Measurements from ENCODE around the gene MID1. TPM values are rescaled to one million over a fixed set of nuclear protein-coding genes. Genes with fewer than 3 reads are reported as not detected.
A peak's percentile ranks its signal among the peaks of the same experiment; 100 is the strongest.

Gene MID1
- polyA plus RNA-seq, 2 of the 4 experiments (the other 2 are of a cell fraction): 59.5 to 106 TPM

DNA sequence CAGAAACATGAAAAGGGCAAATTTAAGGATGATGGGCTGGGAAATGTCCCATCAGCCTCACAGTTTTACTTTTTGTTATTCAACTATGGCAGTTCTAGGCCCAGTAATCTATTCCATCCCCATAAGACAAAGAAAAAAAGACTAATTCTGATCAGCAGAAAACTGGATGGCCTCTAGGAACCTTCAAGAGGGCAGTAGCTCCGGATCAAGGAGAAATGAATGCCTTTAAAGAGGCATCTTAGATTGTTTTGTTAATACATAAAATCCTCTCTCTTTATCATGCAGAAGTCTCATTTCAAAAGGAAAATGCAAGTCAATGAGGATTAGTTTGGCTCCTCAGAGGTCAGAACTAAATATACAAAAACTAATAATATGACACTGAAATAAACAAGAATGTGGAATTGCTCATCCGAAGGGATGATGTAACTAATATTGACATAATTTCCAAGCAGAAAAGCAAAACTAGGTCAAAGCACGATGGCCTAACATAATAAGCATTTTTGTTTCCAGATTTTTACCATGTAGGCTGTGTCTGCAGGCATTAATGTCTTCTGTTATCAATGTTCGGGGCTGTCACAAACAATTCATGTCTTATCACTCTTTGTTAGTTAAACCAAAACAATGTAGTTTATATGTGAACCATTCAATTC lies 8.8 kb downstream of the MID1 start:
- DNase-seq (ENCODE audit: low read depth in 1 of 2, low spot score in 1 of 2): no peak
- peak overlapping the region; percentile 96 for H3K4me2 ChIP-seq
- H3K27ac ChIP-seq: peak overlapping the region; percentile 88 to 95
- H3K4me1 ChIP-seq: peaks cover 77% of the 10 kb centered on the region
- TF ChIP-seq FOSL2 (IDR thresholded peaks at IDR 0.05) (no peak), FOSL2 (CRISPR knock-in tag; IDR thresholded peaks at IDR 0.05) (peak; percentile 41), ELK1 (IDR thresholded peaks at IDR 0.05; ENCODE audit: low read depth, low read length) (no peak), HOXB13 (CRISPR knock-in tag; IDR thresholded peaks at IDR 0.05; ENCODE audit: low read depth) (no peak), GATA3 (IDR thresholded peaks at IDR 0.05; ENCODE audit: borderline replicate concordance) (0 out of 2 replicates have a peak, but pooled peaks have one; percentile 25), JUNB (IDR thresholded peaks at IDR 0.05) (no peak), HES2 (IDR thresholded peaks at IDR 0.05) (no peak), CEBPB (IDR thresholded peaks at IDR 0.05) (peak; percentile 21 to 51; a peak in 2 of 4 replicates), JUN (IDR thresholded peaks at IDR 0.05) (0 out of 5 replicates have a peak, but pooled peaks of 1 of the 2 experiments have one; percentile 14), HOXA7 (CRISPR knock-in tag; IDR thresholded peaks at IDR 0.05) (no peak)
- TF ChIP-seq, protein P1, sequence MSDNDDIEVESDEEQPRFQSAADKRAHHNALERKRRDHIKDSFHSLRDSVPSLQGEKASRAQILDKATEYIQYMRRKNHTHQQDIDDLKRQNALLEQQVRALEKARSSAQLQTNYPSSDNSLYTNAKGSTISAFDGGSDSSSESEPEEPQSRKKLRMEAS (IDR thresholded peaks at IDR 0.05): no peak
- TF ChIP-seq, protein P2, sequence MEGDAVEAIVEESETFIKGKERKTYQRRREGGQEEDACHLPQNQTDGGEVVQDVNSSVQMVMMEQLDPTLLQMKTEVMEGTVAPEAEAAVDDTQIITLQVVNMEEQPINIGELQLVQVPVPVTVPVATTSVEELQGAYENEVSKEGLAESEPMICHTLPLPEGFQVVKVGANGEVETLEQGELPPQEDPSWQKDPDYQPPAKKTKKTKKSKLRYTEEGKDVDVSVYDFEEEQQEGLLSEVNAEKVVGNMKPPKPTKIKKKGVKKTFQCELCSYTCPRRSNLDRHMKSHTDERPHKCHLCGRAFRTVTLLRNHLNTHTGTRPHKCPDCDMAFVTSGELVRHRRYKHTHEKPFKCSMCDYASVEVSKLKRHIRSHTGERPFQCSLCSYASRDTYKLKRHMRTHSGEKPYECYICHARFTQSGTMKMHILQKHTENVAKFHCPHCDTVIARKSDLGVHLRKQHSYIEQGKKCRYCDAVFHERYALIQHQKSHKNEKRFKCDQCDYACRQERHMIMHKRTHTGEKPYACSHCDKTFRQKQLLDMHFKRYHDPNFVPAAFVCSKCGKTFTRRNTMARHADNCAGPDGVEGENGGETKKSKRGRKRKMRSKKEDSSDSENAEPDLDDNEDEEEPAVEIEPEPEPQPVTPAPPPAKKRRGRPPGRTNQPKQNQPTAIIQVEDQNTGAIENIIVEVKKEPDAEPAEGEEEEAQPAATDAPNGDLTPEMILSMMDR (IDR thresholded peaks at IDR 0.05): no peak
- WGBS (ENCODE audit: missing lambda C conversion rate): 5% methylated on average over 4 of the region's 4 CpGs
- peak; percentile 61 for FAIRE-seq
- ATAC-seq: no peak
- peak overlapping the region; percentile 32; the same call in 2 of the 3 replicates for H3K4me3 ChIP-seq
- POLR2A ChIA-PET: interaction anchor here (2.3 kb wide), 1 partner anchor 9 kb away, joined by 12 read pairs; the partner anchor contains the start of gene MID1
- CTCF ChIA-PET: no interaction called here
- H3K9me3 ChIP-seq: no peaks in the 10 kb centered on the region

DNA sequence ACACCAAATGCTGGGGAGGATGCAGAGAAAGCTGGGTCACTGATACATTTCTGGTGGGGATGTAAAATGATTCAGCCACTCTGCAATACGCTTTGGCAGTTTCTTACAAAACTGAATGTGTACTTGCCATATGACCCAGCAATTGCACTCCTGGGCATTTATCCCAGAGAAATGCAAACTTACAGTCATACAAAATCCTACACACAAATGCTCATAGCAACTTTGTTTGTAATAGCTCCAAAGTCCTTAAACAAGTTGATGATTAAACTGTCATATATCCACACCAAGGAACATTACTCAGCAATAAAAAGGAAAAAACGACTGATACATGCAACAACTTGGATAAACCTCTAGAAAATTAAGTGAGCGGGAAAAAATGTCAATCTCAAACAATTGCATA lies 12.3 kb downstream of the MID1 start:
- ATAC-seq (peak; percentile 31 to 54; a peak in 3 of 6 replicates), FAIRE-seq (peak; percentile 100), DNase-seq (ENCODE audit: low read depth in 1 of 2, low spot score in 1 of 2) (peak in 1 of 2 experiments; percentile 84)
- H3K9me3 ChIP-seq: no peaks in the 10 kb centered on the region
- CTCF ChIA-PET: interaction anchor here (0.6 to 1.3 kb wide), 3 partner anchors 9 to 419 kb away, joined by 3 read pairs; no protein-coding TSS in a partner anchor
- peak overlapping the region; percentile 96 for H3K4me2 ChIP-seq
- POLR2A ChIA-PET: interaction anchor here (0.6 kb wide), 1 partner anchor 28 kb away, joined by 3 read pairs; no protein-coding TSS in a partner anchor
- WGBS (ENCODE audit: missing lambda C conversion rate): 15% methylated on average over 3 of the region's 3 CpGs
- peaks cover 87% of the 10 kb centered on the region for H3K4me1 ChIP-seq
- peak overlapping the region; percentile 88 to 95 for H3K27ac ChIP-seq
- no peak for TF ChIP-seq HDAC2 (IDR thresholded peaks at IDR 0.05)
- TF ChIP-seq FOSL2 (IDR thresholded peaks at IDR 0.05): peak; percentile 59; the same call in 1 of the 2 replicates
- TF ChIP-seq FOSL2 (CRISPR knock-in tag; IDR thresholded peaks at IDR 0.05): peak; percentile 74
- peak; percentile 54 to 67; a peak in 3 of 5 replicates for TF ChIP-seq JUN (IDR thresholded peaks at IDR 0.05)
- TF ChIP-seq RCOR1 (IDR thresholded peaks at IDR 0.05; ENCODE audit: low read depth, low read length): no peak
- no peak for TF ChIP-seq CBX8 (IDR thresholded peaks at IDR 0.05)
- peak; percentile 77 to 78; a peak in 3 of 5 replicates for TF ChIP-seq EP300 (IDR thresholded peaks at IDR 0.05)
- TF ChIP-seq, protein P1 (IDR thresholded peaks at IDR 0.05): peak; percentile 61
- no peak for TF ChIP-seq MYC (IDR thresholded peaks at IDR 0.05; ENCODE audit: borderline replicate concordance, low read length)
- TF ChIP-seq HES2 (IDR thresholded peaks at IDR 0.05): peak; percentile 64; the same call in 1 of the 2 replicates
- TF ChIP-seq SMC3 (IDR thresholded peaks at IDR 0.05): peak; percentile 24; the same call in 1 of the 3 replicates
- TF ChIP-seq MAFK (IDR thresholded peaks at IDR 0.05; ENCODE audit: partially characterized antibody): peak; percentile 97
- TF ChIP-seq JUNB (IDR thresholded peaks at IDR 0.05): peak; percentile 79
- no peak for TF ChIP-seq HEYL (CRISPR knock-in tag; IDR thresholded peaks at IDR 0.05)
- TF ChIP-seq GATA3 (IDR thresholded peaks at IDR 0.05; ENCODE audit: borderline replicate concordance): peak; percentile 80
- TF ChIP-seq CEBPB (IDR thresholded peaks at IDR 0.05): peak; percentile 77 to 85
- no peak for TF ChIP-seq RFX5 (IDR thresholded peaks at IDR 0.05)
- TF ChIP-seq BCL3 (IDR thresholded peaks at IDR 0.05): peak; percentile 62; the same call in 1 of the 3 replicates
- no peak overlapping the region for H3K4me3 ChIP-seq
